NCI-H69 (cell line): Measurements from ENCODE around the gene TSEN54.

Experiments used
- DNase-seq: peaks from one replicate; lab custom pipeline; 2025; lab: John Stamatoyannopoulos, UW

The TSEN54 gene

GRCh38 chr17:75565618-75566017 lies 49.3 kb downstream of the TSEN54 start:
- no peak for DNase-seq

DNA sequence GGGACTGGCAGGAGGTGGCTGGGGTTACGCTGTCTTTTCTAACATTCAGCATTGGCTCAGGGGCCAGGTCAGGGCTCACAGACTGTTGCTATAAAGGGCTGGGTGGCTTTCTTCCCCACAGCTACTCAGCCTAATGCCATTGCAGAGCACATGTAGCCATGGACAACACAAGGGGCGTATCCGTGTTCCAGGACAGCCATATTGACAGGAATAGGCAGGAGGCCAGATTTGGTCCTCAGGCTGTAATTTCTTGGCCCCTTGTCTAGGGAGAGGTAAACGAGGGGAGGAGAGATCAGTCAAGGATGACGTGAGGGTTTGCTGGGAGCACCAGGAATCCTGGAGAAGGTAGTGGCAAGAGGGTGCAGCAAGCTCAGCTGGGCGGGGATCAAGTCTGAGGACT lies 50.1 kb downstream of the TSEN54 start:
- no peak for DNase-seq

- DNase-seq = no peak
Observed at GRCh38 chr17:75566834-75567233, 50.5 kb downstream of the TSEN54 start.

DNA sequence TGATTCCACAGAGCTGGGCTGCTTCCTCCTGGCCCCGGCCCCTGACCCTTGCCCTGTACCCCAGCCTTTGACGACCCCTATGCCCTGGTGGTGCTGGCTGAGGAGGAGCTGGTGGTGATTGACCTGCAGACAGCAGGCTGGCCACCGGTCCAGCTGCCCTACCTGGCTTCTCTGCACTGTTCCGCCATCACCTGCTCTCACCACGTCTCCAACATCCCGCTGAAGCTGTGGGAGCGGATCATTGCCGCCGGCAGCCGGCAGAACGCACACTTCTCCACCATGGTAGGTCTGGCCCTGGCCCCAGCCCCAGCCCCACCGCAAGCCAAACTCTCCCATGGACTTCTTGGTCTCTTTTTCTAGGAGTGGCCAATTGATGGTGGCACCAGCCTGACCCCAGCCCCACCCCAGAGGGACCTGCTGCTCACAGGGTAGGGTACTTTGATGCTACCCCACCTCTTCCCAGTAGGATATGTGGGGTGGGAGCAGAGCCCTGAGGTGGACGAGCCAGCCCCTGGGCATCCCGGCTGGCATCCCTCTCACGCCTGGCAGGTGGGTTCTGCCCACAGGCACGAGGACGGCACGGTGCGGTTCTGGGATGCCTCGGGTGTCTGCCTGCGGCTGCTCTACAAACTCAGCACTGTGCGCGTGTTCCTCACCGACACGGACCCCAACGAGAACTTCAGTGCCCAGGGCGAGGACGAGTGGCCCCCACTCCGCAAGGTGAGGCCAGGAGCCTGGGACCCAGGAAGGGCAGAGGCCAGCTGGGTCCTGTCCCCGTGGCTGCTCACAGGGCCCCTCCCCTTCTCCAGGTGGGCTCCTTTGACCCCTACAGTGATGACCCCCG lies 52.3 kb downstream of the TSEN54 start:
- no peak for DNase-seq

- DNase-seq = no peak
Observed at GRCh38 chr17:75570034-75570676, 53.8 kb downstream of the TSEN54 start.

DNA sequence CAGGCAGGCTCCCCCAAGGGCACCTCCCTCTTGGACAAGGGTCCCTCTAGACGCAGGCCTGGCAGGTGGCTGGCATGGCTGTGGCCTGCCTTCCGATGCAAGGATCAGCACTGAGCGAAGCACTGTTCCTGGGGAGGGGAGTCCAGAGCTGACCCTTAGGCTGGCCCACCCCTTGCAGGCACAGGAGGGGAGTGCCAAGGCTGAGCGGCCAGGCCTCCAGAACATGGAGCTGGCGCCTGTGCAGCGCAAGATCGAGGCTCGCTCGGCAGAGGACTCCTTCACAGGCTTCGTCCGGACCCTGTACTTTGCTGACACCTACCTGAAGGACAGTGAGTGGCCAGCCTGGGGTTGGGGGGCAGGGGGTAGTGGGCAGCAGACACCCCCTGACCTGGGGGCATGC lies 54.4 kb downstream of the TSEN54 start:
- DNase-seq = no peak

GRCh38 chr17:75571197-75571884 lies 55.0 kb downstream of the TSEN54 start:
- DNase-seq = no peak

DNA sequence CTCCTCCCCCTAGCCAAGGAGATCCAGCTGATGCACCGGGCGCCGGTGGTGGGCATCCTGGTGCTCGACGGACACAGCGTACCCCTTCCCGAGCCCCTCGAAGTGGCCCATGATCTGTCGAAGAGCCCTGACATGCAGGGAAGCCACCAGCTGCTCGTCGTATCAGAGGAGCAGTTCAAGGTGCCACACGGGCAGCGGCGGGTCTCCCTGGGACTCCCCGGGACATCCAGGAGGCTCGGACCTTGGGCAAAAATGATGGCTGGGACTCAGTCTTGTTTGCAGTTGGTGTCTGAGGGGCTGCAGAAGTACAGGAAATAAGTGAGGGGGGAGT lies 55.5 kb downstream of the TSEN54 start:
- no peak for DNase-seq

DNA sequence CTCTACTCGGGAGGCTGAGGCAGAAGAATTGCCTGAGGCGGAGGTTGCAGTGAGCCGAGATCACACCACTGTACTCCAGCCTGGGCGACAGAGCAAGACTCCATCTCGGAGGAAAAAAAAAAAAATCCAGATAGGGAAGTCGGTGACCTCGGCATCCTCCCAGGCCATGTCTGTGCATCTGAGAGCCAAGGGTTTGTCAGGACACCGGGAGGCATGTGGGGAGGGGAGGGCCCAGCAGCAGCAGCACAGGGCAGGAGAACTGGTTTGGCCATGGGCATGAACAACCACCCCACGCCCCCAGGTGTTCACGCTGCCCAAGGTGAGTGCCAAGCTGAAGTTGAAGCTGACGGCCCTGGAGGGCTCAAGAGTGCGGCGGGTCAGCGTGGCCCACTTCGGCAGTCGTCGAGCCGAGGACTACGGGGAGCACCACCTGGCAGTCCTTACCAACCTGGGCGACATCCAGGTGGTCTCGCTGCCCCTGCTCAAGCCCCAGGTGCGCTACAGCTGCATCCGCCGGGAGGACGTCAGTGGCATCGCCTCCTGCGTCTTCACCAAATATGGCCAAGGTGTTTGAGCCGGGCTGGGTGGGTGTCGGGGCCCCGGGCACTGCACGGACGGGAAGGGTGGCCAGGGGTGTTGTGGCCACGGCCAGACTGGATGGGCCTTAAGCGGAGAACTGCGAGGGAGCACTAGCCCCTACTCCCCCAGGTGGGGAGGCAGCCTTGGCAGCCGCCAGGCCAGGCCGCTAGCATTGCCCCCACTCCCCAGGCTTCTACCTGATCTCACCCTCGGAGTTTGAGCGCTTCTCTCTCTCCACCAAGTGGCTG lies 56.6 kb downstream of the TSEN54 start:
- DNase-seq = no peak

DNA sequence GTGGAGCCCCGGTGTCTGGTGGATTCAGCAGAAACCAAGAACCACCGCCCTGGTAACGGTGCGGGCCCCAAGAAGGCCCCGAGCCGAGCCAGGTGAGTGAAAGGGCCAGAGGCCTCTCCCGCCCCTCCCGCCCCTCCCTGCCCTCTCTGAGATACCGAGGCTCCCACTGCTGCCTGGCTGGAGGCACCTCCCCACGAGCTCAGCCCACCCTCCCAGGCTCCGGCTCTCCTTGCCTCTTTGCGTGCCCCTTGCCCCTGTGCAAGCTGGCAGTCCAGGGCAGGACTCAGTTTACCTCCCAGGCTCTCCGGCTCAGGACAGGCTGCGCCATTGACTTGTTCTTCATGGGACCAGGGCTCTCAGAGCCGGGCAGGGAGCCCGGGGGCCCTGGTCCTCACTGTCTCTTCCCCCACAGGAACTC lies 57.2 kb downstream of the TSEN54 start:
- DNase-seq = no peak

- no peak for DNase-seq
Observed at GRCh38 chr17:75573994-75574393, 57.7 kb downstream of the TSEN54 start.
